HG03469 (cell line): ENCODE measurements around the gene IQGAP1.

ENCODE experiments used
- ATAC-seq: cut with Tn5 transposase; IDR thresholded peaks from one replicate; pipeline ENCODE4 v1.9.1; 2021; ENCODE audit warnings: mild to moderate bottlenecking, moderate library complexity, moderate number of reproducible peaks; ENCODE audit not compliant: unreplicated experiment

IQGAP1 gene

DNA sequence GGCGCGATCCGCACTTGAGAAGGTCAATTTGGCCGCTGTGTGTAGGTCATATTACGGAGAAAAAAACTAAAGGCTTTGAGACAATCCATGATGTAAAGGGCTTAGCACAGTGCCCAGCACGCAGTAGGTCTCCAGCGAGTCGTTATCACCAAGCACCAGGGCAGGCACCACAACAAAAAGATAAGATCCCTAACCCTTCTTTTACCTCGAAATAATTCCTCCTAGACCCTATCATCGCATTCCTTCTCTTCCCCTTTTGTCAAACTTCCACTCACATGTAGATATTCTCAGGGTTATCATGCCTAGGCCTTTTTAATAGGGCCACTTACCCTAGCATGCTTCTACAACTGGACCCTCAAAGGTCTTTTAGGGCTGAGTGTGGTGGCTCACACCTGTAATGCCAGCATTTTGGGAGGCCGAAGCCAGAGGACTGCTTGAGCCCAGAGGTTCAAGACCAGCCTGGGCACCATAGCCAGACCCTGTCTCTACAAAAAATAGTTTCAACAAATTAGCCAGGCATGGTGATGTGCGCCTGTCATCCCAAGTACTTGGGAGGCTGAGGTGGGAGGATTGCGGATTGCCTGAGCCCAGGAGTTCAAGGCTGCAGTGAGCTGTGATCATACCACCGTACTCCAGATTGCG, 22.5 kb upstream of the IQGAP1 start:
- ATAC-seq, result no peak

DNA sequence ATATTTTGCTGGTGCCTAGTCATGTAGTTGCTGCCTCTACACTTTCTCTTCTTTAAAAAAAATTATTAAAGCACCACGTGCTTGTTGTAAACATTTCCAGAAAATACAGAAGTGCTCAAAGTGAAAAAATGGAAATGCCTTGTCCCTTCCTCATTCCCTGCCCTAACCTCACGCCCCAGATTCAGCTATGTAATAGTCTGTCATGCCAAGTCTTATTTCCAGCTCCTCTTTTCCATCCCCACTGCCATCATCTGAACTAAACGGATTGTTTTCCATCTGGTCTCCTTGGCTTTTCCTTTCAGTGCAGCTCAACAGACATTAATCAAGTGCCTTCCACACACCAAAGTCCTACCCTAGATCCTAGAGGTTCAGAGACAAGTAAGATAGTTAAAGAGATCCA, 20.5 kb upstream of the IQGAP1 start:
- no peak for ATAC-seq

DNA sequence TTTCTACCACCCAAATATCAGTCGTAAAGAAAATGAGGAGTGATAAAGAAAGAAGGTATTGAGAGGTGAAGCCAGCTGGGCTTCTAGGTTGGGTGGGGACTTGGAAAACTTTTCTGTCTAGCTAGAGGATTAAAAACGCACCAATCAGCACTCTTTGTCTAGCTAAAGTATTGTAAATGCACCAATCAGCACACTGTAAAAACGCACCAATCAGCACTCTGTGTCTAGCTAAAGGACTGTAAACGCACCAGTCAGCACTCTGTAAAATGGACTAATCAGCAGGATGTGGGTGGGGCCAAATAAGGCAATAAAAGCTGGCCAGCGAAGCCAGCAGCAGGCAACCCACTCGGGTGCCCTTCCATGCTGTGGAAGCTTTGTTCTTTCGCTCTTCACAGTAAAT, 13.0 kb upstream of the IQGAP1 start:
- no peak for ATAC-seq

DNA sequence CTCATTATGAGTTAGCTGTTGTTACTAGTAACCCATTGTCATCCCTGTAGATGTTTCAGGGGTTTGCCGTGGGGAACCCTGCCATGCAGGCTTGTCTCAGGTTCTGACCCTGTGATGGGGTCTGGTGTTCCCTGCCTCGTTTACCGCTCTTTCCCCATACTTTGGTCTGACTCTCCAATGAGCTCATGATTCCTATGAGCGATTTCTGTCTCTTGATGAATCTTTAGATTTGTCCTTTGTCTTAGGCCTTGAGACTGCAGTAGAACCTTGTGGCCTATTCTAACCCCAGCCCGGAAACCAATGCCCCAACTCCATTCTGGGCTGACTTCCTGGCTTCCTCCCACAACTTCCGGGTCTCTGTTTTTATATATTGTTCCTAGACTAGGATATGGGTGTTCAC, 11.3 kb upstream of the IQGAP1 start:
- no peak for ATAC-seq

DNA sequence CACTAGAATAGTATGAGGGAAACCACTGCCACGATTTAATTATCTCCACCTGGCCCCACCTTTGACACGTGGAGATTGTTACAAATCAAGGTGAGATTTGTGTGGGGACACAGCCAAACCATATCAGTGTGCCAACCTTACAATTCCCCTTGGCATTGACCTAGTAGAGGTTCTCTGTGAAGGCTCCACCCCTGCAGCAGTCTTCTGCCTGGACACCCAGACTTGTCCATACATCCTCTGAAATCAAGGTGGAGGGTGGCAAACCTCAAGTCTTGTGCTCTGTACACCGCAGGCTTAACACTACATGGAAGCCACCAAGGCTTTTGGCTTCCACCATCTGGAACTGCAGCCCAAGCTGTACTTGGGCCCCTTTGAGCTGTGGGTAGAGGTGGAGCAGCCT, 8.8 kb upstream of the IQGAP1 start:
- ATAC-seq, result no peak

DNA sequence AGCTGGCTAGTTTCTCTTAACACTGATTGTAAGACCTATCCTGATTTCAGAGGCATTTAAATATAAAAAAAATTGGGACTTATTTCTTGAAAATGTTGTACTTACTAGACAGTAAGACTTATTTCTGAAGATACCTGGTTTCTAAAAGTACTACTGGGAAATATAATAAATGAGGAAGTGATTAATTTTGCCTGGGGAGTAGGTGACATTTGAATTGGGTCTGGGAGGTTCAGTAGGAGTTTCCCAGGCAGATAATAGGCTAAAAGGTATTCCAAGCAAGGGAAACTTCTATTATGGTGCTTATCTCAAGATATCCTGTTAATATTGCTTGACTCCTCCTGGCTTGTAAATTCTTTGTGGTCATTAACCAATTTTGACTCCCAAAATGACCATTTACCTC, 6.5 kb upstream of the IQGAP1 start:
- ATAC-seq, result no peak

DNA sequence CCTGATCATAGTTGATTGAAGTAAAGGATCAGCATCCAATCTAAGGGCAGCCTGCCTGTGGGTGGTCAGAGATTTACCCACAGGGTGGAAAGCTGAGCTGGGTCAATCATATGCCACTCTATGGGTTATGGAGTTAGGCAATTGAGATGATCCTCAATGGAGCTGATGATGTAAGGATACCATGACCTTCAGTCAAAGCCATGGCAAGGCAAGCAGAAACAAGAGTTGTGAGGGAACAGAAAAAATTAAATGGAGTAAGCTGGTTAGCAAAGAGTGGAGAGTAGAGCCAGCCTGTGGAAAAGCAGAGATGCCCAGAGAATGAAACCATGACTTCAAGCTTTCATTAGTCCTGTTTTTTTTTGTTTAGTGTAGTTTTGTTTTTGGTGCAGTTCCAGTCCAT, 5.7 kb upstream of the IQGAP1 start:
- no peak for ATAC-seq

DNA sequence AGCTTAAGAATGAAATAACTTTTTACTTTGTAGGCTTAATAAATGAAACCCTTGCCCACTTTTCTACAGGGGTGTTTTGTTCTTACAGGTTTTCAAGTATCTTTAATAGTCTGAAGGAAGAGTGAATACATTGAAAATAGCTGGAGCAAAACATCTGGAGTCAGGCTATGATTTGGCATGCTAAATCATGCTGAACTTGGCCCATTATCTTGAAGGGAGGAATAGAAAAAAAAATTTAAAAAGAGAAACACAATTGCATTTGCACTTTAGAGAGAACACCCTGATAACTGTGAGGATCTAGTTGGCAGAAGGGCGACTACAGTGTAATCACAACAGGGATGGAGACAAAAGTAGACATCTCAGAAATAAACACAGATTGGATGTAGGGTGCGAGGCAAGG, 1.8 kb upstream of the IQGAP1 start:
- ATAC-seq, result no peak

DNA sequence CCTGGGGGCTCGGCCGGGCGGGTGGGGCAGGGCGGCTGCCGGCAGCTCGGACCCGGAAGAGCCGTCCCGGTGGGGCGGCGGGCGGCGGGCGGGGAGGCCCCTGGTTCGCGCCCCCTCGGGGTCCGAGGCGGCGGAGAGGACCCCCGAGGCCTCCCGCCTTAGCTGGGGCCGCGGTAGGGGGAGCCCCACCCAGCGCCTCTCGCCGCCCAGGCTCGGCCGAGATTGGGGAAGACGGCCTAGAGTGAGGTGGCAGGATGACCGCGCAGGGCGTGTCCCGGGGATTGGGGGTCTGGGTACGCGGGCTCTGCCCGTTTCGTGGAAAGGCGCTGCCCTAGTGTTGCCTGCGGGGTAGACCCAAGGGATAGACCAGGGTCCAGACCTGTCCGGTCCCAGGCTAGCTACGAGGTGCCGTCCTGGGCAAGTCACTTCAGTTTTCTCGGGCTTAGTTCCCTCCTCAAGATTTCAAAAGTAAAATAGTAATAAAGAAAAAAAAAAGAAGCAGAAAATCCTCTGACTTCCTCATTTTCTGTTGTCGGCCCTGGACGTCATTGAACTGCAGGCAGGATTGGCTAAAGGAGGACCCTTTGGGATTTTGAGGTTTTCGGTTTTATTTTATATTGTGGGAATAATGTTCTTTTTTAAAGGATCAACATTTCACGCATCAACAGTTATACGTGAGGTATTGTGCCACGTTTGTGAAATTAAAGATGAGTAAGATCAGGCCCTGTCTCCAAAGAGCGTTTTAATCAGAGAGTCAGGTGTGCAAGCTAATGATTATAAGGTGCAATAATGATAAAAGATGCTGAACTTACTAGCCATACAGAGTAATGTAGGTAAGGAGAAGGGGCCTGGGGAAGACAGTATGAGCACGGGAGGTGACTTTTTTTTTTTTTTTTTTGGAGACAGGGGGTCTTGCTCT, 679 bp downstream of the IQGAP1 start:
- ATAC-seq, result peak; percentile 26

DNA sequence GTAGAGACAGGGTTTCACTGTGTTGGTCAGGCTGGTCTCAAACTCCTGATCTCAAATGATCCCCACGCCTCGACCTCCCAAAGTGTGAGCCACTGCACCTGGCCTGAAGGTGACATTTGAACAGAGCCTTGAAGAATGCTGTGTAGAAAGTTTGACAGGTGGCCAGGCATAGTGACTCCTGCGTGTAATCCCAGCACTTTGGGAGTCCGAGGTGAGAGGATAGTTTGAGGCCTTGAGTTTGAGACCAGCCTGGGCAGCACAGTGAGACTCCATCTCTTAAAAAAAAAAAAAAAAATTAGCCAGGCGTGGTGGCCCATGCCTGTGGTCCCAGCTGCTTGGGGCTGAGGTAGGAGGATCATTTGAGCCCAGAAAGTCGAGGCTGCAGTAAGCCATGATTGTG, 1.5 kb downstream of the IQGAP1 start:
- ATAC-seq, result no peak

DNA sequence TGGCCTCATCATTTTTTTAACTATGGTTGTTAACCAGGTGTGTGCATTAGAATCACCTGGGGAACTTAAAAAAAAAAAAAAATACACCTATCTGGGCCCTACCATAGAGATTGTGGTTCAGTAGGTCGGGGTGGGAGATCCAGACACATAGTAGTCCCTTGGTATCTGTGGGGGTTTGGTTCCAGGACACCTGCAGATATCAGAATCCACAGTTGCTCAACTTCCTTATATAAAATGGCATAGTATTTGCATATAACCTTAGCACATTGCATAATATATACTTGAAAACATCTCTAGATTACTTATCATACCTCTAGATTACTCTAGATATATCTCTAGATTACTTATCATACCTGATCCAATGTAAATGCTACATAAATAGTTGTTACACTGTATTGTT, 5.0 kb downstream of the IQGAP1 start:
- no peak for ATAC-seq

DNA sequence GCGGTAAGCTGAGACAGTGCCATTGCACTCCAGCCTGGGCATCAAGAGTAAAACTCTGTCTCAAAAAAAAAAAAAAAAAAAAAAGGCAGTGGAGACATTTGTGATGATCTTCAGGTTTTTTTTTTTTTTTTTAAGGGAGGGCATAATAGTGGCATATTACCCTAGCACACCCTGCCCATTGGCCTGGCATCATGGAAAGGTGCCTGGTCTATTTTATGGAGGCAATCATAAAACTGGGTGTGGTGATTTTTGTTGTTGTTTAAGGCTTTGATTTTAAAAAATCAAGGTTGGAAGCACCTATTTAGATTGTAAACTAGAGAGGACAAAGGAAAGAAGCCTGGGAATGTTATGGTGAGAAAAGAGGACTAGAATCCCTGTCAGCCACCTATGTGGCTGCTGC, 6.0 kb downstream of the IQGAP1 start:
- ATAC-seq, result no peak

DNA sequence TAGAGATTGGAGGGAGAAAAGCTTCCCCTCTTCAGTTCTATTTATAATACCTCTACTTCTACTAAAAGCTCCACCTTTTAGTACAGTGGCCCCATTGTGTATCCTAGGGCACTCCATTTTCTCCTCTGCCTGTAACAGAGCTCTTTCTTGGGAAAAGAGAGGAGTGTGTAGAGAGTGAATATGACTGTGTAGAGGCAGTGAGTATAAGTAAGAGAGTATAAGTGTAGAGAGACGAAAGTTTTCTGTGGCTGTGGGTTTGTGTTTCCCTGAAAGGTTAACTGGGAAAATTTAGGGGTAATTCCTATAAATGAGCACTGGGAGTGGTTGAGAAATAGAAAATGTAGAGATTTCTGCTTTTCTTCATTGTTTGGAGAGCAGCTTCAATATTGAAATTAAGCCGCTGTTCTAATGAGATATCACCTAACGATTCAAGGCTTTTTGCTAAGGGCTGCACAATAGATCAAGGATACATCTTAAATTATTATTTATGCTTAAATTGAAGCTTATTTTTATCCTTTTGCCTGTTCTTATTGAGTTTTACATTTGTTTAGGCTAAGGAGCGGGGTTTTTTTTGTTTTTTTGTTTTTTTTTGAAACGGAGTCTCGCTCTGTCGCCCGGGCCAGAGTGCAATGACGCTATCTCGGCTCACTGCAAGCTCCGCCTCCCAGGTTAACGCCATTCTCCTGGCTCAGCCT, 6.9 kb downstream of the IQGAP1 start:
- ATAC-seq, result no peak

DNA sequence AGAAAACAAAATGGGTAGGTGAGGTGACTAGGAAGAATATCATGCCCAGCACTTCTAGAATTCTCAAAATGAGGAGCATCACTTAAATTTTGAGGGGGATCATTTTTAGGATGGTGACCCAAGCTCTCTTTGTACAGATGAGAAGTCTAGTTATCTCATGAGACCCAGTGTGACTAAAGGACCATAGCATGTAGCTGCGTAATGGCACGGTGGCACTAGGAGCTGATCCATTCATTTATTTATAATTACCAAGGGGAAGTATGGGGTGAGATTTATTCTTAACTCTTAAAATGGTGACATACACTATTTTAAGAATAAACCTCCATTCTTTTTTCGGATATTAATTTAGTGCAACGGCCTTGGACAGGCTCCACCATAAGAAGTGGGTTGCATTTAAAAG, 8.3 kb downstream of the IQGAP1 start:
- ATAC-seq, result no peak

DNA sequence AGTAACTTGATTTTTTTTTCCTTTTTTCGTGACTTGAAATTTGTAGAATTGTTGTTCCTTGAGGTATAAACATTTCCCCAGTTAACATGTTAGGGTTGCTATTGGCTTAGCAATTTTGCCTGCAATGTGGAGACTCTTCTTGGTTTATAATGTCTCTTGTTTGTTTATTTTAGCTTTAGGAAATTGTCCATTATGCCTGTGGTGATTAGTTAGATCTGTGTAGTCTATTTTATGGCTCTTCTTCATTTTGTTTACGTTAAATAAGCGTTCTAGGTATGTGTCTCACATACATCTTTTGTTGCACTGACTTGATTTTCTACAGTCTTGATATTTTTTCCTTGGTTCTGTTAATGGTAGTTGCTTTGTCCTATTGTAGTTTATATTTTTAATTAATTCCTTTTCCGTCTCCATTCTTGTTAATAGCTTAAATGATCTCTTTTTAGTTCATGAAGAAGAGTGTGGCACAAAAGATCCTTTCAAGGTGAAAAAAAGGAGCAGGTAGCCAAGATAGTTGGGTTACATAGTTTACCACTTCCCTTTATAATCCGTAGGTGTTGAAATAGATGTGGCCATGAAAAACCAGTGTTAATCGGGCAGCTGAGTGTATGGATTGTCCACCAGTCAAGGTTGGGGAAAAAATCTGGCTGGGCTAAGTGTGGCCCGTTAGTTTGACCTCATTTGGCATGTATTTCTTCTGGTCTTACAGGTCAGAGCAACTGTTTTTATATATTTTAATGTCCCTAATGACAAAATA, 12.1 kb downstream of the IQGAP1 start:
- no peak for ATAC-seq

DNA sequence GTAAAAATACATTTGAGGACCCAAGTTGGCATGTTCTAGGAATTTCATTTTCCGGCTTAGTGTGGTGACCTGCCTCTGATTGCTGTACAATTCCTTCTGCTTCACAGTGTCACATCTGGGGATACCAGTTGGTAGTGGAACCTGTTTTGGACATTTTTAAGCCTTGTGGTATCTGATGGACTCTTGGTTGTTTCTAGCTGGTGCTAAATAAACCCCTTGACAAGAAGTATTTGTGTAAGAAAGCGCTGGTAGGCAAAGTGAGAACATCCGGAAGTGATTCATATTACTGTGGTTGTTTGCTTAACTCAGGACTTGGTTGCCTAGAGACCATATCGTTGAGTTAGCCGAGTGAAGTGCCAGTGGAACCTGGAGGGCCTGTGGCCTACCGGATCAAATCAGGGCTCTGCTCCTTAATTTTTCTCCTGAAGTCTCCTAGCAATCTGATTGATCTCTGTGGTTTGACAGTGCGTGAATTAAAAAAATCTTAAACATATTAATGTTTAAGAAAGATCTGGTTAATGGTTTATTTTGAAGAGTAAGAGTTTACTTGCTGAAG, 12.8 kb downstream of the IQGAP1 start:
- ATAC-seq, result peak; percentile 90

DNA sequence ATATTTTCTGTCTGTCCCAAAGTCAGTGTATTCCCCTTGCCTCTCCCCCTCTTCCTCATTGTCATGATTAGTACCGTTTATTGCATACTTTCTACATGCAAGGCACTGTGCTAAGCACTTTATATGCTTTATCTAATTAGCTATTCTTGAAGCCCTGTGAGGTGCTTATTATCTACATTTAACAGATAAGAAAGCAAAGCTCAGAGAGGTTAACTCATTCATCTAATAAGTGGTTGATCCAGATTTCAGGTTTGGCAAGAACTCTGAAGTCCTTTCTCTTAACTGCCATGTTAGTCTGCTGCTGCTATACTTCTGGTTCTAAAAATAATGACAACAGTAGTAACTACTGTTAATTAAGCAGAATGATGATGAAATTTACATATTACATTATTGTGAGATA, 13.5 kb downstream of the IQGAP1 start:
- no peak for ATAC-seq

DNA sequence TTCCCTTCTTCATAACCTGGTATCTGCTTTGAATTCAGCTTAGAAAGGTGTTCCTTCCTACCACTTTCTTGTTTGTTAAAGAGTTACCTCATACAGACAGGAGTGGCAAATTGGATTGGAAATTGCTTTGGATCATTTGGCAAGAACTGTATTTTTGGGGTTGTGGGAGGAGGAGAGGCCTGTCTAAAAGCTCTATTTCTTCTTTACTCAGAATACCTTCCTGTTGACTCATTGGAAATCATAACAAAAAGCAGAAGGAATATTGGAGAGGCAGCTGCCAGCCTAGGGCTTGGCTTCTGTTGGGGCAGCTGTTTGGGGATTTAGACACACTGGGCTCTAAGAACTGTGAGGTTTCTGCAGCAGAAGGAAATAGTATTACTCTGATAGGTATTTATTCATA, 14.2 kb downstream of the IQGAP1 start:
- no peak for ATAC-seq

DNA sequence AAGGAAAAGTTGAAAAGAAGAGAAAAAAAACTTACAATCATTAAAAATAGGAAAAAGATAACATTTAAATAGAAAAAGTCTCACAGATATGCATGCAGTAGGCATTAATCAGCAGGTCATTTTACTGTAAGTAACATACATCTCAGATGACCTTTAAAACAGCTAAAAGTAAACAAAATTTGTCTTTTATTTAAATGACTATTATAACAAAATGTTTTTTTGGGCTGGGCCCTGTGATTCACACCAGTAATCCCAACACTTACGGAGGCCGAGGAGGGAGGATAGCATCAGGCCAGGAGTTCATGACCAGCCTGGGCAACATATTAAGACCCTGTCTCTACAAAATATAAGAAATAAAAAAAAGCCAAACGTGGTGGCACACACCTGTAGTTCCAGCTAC, 14.7 kb downstream of the IQGAP1 start:
- ATAC-seq, result no peak

DNA sequence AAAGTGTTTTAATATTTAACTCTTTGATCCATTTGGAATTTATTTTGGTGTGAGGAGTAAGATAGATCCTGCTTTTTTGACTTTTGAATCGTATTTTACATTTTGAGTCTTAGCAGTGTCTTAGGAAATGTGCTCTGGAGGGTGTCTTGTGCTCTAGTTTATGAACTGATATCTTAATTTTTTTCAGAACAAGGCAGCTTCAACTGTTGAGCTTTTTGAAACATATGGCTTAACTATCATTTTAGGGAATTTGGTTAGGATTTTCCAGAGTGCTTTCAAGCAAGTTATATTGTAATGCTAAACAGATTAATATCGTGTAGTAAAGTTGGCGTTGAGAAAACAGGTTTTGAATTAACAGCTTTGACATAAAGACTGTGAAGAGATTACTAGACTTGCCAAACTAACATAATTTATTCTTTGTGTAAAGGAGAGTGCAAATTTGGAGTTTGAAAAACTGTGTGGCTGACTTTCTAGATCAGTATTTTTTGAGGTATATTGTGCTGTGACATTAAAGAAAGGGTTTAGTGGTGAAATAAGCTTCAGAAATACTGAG, 17.1 kb downstream of the IQGAP1 start:
- ATAC-seq, result no peak

DNA sequence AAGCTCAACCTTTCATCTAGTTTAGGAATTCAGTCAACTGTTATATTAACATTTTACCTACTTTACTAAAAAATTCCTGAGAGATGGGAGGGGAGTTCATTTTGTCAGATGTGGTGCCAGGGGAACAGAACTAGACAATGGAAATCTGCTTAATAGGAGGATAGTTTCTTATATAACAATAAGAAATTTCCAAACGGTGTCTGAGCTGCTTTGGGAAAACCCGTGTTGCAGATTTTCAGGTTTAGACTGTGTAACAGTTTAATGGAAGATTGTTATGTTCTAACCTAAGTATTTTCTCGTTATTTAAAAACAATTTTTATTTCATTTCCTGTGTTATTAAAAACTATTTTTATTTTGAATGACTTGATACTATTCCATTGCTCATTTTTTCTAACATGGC, 19.3 kb downstream of the IQGAP1 start:
- no peak for ATAC-seq
